Activated CD4-positive, alpha-beta T cell treated with anti-CD3 and anti-CD28 coated beads, Interleukin-2, Interleukin-4, amounts not matched to agents 100 ng/mL and 50 ng/mL, durations not matched to agents 16 hours and 8 hours (primary cell): ENCODE data around the gene TMTC2.

Experiments
- DNase-seq: peaks from one replicate; pipeline ENCODE4 v3.0.0-alpha.2; 2020; ENCODE audit warnings: low spot score

Gene TMTC2

GRCh38 chr12:82954064-82954463 lies 267.4 kb downstream of the TMTC2 start:
- no peak for DNase-seq

GRCh38 chr12:82954572-82954971 lies 267.9 kb downstream of the TMTC2 start:
- DNase-seq = no peak

GRCh38 chr12:82955043-82955442 lies 268.3 kb downstream of the TMTC2 start:
- no peak for DNase-seq

DNA sequence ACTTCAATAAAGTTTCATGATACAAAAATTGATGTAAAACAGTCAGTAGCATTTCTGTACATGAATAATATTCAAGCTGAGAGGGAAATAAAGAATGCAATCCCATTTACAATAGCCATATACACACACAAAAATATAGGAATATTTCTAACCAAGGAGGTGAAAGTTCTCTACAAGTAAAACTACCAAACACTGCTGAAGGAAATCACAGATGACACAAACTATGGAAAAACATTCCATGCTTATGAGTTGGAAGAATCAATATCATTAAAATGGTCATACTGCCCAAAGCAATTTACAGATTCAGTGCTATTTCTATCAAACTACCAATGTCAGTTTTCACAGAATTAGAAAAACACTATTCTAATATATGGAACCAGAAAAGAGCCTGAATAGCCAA lies 272.3 kb downstream of the TMTC2 start:
- DNase-seq = no peak

DNA sequence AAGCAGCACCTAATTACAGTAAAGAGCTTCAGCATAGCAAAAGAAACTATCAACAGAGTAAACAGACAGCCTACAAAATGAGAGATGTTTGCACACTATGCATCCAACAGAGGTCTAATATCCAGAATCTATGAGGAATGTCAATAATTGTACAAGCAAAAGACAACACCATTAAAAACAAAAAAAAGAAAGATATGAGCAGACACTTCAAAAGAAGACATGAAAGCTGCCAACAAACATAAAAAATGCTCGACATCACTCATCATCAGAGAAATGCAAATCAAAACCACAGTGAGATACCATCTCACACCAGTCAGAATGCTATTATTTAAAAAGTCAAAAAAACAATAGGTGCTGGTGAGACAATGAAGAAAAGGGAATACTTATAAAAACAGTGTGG lies 273.1 kb downstream of the TMTC2 start:
- DNase-seq = peak; percentile 32

GRCh38 chr12:82961835-82962234 lies 275.1 kb downstream of the TMTC2 start:
- DNase-seq = no peak

DNA sequence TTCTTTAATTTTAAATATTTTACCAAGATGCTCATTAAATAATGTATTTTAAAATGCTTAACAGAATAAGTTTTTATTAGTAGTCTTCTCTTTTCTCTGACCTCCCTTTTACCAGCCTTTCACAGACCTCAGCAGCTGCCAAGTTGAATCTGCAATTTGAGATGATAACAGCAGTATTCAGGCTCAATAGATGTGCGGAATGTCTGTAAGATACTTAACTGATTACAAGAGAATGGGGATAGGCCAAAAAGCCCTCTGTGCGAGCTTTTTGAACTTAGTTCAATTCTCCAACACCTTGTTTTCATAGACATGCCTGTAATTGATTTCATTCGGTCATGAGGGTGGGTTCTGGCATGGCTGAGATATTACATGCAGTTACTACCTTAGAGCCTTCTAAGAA lies 277.2 kb downstream of the TMTC2 start:
- DNase-seq = no peak

DNA sequence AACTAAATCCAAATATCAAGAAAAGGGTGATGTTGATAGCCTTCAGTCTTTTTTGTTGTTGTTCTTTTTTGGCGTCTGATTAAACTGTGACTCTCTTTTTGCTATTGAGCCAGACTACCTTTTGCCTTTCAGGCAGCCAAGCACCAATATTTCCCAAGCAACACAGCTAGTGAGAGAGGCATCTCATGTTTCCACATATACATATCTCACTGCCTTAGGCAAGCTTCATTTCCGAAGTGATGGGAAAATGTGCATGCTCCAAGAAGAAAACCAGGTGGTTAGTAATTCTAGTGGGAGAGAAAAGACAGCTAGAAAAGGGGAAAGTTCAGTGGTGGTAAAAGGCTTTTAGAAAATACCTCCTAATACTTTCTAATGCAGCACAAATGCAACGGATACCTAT lies 277.7 kb downstream of the TMTC2 start:
- DNase-seq = no peak

DNA sequence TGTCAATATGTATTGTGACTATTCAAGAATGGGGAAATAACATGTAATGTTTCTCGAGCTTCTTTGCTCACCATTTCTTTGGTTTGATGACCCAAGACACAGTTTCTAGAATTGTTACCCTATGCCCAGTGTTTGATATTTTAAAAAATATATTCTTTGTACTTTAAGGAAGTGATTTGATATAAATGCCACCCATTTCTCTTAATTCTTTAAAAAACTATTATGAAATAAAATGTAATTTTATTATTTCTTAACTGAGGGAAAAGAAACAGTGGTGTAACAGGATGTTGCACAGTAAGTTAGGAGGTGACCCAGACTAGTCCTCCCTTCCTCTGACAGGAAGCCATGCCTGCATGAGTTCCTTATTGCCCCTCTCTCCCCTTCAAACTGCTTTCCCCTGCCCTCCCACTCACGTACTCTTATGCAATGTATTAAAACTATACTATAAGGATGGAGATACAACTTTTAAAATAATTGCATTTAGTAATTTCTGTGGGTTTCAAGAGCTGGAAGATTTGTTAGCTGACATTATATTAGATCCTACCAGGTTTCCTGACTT lies 279.4 kb downstream of the TMTC2 start:
- no peak for DNase-seq

DNA sequence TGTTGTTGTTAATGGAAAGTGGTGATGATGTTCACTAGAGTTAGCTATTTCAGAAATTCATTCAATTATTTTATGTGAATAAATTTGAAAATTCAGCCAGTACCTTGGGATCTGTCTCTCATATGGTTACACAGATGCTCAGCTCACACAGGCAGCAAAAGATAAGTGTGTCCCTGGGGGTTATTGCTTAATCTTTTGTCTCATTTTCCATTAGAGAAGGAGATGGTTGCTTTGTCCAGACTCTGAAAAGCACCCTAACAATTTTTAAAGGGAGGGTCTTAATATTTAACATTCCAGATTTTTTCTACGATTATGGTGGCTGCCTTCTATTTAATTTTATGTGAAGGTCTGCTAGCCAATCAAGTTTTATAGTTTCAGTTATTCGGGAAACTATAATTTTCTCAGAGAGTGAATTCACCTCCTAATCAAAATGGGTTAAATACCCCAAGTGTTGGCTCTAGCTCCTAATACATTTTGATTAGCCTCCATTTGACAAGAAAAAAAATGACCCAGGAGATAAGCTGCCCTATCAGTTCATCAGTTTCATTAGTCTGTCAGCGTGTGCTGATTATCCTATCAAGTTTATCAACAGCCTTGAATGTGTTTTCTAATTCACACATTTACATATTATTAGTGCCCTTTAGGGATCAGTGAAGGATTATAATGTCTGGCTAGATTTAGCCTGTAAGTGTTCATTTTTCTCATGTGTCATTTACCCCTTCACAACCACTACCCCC lies 282.1 kb downstream of the TMTC2 start:
- no peak for DNase-seq

GRCh38 chr12:82970614-82971013 lies 283.9 kb downstream of the TMTC2 start:
- DNase-seq = no peak

- DNase-seq = no peak
These were observed 284.9 kb downstream of the TMTC2 start for GRCh38 chr12:82971584-82971983.

GRCh38 chr12:82972624-82973023 lies 285.9 kb downstream of the TMTC2 start:
- no peak for DNase-seq

- no peak for DNase-seq
These were observed 286.9 kb downstream of the TMTC2 start for GRCh38 chr12:82973592-82973991.

DNA sequence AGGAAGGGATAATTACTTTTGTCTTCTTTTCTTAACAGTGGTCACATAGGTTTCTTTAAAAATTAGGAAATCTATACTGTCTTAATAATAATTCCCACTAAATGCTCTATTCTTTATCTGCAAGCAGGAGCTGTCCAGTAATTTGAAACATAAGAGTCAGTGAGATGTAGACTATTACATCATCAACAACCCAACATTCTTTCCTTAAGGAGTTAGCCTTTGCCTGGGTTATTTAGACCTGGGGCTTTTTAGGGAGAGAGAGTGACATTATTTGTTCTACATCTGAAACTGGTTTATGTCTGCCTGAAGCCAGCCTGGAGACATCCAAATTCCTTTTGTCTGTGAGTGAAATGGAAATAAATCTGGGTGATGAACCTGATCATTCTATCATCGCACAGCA lies 294.4 kb downstream of the TMTC2 start:
- DNase-seq = no peak

DNA sequence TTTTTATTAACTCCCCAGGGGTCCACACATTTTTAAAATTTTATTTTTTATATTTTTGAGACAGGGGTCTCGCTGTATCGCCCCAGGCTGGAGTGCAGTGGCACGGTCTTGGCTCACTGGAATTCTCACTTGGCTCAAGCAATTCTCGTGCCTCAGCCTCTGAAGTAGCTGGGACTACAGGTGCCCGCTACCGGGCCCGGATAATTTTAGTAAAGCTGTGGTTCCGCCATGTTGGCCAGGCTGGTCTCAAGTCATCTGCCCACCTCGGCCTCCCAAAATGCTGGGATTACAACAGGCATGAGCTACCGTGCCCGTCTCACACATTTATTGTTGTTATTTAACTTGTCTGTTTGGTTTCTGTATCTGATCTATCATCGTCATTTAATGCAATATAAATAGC lies 307.4 kb downstream of the TMTC2 start:
- no peak for DNase-seq

GRCh38 chr12:82996168-82996812 lies 309.6 kb downstream of the TMTC2 start:
- peak; percentile 59 for DNase-seq

DNA sequence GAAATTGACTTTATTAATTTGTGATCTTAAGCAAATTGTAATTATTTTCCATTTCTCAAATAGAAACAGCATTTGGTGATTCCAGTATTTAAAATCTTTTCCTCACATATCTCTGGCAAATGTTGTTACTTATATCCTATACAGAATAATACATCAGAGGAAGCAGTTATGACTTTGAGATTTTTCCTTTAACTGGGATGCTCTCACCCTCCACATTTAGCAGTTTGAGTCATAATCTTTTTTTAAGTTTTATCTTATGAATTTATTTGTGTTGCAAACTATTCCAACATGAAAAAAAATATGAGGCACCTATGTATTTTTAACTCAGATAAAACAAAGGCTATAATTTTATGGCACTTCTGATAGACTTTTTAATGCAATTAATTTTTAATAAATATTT lies 311.8 kb downstream of the TMTC2 start:
- DNase-seq = no peak

GRCh38 chr12:83003026-83003425 lies 316.3 kb downstream of the TMTC2 start:
- no peak for DNase-seq

DNA sequence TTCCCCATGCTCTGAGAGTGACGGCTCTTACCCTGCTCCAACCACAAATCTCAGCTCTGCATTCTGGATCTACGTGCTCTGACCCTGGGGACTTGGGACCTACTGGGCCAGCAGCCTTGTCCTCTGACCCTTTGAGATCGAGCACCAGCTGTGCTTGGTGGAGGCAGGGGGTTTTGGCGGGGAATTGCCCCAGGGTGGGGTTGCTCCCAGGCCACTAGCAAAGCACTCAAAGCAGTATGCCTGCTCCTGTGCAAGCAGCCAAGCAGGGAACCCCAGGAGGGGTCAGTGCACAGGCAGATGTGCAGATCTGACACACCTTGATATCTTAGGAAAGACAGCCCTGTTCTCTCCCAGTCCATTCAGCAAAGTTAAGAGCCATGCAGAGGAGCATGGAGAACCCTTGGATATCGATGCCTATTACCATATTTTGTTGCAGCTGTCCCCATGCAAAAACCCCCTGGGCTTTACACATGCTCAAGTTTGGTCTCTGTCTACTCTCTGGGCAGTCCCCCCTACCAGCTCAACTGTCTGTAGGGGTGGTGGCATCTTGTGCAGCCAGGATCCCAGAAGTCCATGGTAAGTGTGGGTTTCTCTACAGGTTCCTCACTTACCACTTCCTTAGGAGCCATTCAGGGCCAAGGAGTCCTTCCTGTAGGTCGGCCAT lies 319.0 kb downstream of the TMTC2 start:
- no peak for DNase-seq

DNA sequence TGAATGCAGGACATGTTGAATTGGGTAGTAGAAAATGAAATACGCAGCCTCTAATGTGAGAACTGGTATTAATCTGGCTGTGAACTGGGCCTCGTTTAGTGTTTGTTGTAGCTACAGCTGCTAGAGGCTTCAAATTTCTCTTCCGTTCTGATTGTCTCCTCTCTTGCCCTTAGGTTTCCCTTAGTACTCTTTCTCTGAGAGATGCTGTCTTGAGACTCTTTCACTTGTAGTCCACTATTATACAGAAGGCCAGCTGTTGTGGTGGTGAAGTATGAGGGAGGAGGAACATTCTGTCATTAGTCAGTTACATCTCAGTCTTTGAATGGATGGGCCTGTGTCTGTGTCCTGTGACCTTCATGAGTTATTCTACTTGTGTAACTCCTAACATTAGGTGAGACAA lies 322.0 kb downstream of the TMTC2 start:
- no peak for DNase-seq

DNA sequence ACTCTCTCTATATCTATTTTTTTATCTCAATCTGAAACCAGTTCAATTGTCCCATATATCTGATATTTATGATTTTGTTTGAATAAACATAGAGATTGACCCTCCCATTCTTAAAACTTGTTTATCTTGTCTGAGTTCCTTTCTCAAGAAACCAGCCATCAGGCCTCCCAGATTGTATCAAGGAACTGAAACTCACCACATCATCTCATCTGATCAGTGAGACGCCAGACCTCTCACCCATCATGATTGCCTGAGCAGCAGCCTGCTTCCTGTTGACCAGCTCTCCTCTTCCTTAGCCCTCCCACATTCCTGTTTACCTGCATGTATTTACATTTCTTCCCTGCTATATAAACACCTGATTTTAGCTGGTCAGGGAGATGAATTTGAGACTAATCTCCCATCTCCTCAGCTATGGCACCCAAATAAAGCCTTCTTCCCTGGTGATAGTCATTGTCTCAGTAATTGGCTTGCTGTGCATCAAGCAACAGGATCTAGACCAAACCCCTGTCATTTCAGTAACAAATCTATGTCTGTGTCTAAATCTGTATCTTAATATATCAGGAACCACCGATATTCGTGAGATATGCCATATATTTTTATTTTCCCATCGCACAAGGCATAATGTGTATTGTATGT lies 323.6 kb downstream of the TMTC2 start:
- no peak for DNase-seq
